Activated gamma-delta T cell treated with anti-CD3 and anti-CD28 coated beads, Interleukin-2, amount 50 U/mL, for 16 hours (primary cell): ENCODE measurements around the gene NR2F1-AS1.

Experiments
- DNase-seq: peaks from one replicate; pipeline ENCODE4 v3.0.0-alpha.2; 2020; ENCODE audit warnings: low read depth

Gene NR2F1-AS1

DNA sequence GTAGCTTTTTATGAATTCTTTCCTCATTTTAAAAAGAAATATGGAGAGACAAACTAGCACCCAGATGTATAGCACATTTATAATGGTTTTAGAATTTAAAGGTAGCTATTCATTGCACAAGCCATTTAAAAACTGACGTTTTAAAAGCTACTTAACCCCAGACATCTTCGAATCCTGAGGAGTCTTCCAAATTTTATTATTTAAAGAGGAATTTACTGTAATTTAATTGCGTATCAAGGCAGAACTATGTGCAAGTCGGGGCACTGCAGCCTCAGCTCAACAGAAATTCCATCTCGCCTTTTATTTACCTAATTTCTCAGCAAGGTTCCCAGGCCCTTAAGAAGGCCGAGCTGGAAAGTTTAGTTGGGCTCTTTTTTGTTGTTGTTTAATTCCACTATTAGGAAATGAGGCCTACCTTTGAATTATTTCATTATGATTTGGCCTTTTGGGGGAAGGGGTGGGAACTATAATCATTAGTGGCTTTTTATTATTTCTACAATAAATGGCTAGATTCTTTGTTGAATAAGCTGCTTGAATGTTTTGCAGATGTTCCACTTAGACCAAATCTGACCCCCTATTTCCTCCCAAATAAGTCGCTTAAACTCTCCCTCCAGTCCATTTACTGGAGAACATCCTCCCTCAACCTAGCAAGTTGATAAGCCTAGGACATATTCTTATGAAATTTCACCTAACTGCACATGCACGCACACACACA lies 22.2 kb upstream of the NR2F1-AS1 start:
- no peak for DNase-seq

DNA sequence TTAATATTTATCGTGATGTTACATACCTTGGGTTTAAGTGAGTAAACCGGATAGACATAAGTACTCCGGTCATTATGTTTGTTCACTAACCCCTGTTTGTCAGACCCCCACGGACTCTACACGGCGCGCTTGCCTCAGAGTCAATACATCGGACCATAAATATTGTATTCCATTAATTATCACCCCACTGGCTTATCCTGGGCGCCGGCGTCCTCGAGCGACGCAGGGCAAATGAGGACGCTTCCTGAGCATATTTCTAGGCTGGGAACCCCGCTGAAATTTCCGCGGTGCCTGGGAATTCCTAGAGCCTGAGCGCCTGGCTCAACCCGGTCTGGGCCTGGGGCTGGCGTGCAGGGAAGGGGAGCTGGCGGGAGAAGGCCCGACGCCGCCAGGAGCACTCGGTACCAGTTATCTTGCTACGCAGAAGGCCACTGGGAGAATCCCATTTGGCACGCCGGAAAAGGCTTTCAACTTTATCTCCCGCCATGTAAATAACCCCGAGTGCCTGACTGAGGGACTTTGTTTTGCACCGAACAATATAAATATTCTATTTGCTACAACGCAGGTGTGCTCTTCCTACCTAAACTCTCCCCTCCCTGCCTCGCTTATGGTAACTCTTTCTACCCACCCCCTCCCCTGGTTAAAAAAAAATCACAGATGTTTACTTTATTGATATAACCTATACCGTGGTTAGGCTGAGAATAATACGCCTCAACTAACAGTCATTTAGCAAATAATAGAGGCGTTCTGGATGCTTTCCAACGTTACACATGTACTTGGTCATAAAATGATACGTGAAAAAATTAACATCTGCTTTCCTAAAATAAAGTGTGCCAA lies 21.4 kb upstream of the NR2F1-AS1 start:
- no peak for DNase-seq

DNA sequence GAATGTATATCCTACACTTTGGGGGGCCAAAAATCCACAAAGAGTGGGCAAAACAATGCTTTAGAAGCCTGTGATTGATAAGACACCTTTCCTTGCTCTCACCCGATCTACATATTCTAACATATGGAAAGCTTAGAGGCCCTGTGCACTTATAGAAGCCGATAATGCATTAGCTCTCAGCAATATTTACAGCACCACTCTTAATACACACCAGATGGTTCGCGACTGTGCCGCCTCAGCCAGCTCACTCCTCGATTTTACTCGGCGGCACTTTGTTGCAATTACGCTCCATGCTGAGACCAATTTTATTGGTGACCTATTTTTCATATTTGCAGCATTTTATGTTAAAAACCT lies 20.8 kb upstream of the NR2F1-AS1 start:
- no peak for DNase-seq

DNA sequence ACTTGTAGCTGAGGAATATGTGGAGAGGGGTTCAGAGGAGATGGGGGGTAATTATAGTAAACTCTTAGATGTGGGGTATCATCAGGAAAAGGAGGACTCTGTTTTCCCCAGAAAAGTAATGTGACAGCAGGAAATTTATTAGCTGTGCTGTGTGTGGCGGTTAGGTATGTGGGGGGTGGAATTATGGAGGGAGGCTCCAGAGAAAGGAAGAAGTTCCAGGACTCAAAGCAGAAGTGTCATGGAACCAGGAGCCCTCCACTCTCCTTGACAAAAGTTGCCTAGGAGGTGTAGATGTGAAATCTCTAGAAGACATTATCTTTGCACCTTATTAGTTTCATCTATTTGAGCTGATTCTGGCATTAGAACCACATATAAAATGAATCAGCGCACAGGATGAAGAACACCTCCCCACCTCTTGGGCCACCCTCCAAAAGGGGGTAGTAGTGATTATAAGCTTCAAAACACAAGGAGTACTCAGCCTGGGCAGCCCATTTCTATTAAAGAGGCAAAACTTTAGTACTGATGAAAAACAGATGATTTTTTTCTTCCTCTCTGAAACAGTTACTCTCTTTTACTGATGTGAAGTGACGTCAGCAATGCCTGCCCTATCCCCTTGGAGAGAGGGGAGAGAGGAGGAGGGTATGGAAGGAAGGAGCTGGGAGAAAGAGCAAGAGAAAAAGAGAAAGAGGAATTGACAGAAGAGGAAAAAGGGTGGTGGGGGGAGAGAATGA lies 20.2 kb upstream of the NR2F1-AS1 start:
- no peak for DNase-seq

DNA sequence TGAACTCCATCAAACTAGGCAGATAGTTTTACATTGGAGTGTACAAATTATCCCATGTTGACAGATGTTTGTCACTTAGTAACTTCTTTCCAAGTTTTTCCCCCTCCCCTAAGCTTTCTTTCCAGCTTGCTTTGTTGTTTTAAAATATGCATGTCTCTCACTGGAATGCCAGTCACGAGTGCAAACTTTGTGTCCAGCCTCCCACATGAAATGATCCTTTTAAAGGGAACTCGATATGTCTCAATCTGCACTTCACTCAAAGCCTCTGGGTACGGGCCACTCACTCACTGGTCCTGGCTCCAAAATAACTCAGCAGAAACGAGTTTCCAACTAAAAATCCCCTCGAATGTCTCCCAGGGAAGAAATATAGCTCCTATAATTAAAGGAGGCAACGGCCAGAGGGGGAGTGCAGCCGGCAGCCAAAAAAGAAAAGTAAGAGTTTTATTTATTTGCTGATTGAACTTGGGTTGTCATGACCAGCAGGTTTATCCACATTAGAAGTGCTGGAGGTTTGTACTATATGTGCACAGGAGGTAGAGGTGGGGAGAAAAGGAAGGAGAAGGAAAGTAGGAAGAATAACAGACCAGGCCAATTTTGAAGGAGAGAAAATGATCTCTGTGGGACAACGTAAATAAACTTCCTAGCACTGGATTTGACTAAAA lies 19.5 kb upstream of the NR2F1-AS1 start:
- no peak for DNase-seq

DNA sequence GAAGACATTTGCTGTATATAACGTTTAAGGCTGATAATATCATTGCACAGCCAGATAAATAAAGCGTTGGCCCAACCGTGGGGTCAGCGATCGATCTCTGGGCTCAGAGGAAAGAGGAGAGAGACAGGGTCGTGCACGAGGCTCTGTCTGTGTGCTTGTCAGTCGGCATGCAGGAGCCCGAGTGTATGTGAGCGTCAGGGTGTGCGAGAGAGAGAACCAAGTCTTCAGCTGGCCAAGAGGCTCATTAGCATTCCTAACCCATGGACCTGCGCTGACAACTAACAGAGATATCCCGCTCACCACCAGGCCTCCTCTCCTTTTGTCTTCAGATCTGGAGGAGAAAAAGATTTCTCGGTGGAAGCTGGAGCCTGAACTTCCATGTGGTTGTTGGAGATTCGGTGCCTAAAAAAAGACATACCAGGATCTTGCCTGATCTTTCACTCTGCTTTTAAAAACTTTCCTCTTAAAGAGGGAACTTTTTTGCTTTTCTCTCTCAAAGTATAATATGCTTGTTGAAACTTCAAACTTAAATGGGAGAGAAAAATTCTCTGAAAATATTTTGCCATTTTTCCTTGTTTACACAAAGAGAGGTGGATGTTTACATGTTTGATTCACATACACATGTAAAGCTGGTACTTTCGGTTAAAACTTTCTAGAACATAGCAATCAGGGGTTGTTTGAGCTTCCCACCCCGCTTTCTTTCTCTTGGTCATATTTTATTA lies 18.5 kb upstream of the NR2F1-AS1 start:
- no peak for DNase-seq

DNA sequence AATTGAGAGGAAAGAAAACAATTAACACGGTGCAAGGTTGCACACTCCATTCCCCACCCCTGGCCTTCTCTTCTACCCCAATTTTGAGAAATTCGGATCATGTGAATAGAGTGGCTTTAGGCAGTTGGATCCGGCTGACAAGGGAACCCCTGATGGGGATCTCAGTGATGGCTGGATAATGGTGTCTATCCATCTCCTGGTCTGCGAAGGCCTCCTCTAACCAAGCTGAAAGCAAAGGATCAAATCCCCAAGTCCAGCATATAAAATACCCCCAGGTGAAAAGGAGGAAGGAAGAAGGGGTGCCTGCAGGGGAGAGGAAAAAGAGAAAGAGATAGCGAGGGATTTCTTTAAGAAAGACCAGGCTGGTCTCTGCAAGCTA lies 18.0 kb upstream of the NR2F1-AS1 start:
- DNase-seq, result no peak

DNA sequence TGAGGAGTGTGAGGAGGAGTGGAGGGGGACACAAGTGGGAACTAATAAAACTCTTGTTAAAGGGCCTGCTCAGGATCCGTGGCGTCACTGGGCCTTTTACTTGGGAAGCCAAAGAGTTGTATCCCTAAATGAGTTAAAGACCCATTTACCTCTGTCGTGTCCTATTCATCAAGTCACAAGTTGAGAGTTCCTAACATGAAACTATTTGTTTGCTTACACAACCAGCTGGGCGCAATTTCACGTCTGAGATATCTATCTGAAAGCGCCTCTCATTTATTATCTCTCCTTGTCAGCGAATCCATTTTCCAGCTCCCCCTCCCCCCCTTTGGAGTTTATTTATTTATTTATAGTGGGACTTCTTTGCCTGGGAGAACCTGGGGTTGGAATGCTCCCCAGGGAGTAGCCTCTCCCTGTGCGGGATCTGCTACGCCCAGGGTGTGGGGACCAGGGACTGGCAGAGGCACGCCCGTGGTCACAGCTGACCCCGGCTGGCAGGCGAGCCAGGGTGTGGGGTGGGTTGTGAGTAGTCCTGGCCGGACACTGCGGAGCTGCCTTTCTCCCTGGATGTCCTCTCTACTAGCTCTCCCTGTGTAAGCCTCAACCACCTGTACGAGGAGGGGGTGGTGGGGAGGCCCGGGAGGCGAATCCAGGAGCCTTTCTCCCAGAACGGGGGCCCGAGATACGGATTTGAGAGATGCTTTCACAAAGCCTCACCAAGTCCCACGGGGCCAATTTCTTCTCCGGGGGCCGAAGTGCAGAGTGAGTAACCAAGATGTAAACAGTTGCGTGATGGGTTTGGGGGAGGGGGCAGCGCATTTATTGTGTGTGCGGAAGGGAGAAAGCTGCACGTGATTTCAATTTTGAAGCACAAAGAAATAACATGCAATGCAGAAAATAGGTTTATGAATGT lies 17.3 kb upstream of the NR2F1-AS1 start:
- no peak for DNase-seq

DNA sequence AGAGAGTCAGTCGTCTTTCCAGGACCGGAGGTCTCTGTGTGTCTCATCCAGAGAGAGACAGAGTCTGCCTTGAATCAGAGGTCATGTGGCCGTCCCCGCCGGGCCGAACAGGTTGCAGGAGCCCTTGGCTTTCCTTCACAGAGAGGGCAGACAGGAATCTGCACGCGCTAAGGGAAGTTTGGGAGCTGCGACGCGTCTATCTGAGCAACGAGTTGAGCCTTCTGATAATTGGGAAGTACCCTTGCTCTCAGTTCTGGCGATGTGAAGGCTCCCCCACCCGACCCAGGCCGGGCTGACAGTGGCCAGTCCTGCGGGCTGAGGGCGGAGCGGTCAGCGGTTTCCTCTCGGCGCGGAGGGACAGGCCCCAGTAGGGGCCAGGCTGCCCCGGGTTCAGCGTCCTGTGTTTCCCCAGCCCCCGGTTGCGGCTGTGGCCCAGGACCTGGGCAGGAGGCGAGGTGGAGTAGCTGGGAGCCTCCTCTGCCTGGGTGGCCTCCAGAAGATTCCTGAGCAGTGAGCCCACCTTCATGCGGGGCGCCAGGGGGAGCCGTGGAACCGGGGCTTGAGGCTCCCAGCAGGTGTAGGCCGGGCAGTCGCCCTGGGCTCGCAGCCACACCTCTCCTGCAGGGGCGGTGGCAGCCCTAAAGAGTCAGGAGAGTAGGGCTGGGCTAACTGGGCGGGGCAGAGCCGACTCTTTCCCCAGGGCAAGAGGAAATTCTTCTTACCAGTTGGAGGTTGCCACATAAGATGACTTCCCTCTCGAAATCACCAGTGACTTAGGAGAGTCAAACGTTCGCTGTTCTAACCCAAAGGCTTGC lies 15.9 kb upstream of the NR2F1-AS1 start:
- DNase-seq, result no peak

DNA sequence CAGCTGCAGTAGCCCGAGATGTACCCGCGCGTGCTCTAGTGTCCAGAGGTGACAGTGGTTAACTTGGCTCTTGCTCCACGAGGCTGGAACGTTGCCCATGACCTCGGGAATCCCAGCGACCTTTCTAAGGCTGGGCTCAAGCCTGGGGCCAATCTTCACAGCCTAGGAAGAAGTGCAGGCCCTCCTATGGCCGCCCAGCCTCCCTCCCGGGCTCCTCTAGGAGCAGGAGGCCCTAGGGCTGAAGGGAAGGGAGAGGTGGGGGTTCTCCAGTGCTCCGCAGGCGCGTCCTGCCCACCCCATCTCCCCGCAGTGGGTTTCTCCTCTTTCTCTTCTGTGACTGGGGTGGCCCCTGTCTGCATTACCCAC lies 15.3 kb upstream of the NR2F1-AS1 start:
- DNase-seq, result no peak

DNA sequence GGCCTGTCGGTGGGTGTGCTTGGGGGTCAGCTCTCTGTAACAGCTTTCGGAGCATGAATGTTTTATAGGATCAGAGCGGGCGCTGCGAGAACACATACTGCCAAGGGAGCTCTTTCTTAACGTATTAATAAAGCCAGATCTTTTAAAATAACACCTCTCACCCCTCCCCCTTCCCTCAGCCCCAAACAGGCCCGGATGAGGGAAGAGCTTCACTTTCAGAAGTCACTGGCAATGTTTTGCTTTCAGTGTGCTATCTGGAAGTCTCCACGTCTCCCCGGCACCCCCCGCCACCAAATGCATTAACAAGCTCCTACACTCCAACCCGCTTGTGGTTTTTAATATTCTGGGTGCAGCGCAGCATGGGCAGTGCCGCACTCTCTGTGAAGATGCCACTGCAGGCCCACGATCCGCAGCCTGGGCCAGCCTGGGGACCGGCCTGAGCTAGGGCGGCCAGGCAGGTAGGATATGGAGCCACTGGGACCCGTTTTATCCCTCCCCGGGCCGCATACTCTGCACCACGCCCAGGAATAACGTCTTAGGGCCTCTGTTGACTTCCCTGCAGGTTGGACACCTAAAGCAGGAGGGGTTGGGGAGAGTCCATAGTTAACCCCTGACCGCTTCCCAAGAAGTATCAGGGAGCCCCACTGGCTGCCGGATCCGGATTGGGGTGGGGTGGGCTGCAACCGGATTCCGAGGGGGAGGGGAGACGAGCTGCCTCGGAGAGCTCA lies 14.6 kb upstream of the NR2F1-AS1 start:
- DNase-seq, result no peak

DNA sequence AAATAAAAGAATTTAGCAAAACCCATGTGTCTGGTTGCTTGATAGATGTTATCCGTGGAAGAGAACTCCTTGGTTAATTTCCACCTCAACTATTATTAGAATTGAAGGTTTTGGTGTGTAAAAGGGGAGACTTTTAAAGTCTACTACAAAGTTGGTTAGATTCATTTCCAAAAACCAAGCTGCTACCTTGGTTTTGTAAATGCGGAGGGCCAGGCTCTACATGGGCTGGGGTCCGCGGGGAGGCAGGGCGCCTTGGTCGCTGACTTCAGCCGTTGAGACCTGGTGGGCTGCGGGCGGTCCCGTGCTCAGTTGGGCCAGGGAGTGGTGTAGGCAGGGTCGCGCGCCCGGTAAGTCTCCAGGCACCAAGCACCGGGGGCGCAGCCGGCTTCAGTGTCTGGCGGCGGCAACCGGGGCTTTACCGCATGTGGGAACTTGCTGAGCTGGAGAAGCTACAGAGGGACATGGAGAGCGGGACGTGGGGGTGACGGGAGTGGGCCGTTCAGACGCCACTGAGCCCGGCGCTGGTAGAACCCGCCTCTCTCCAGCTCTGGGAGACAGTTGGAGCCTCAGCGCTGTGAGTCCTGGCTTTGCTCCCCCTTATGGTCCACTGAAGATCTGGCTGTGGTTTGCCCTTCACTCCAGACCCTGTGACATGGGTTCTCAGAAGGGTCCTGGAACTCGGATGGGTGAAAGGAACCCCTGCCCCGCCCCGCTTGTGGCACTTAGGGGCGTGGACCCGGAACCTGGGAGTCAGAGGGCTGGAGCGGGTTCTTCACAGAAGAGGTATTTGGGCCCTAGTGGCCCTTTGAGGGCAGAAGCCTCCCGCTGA lies 13.8 kb upstream of the NR2F1-AS1 start:
- no peak for DNase-seq

DNA sequence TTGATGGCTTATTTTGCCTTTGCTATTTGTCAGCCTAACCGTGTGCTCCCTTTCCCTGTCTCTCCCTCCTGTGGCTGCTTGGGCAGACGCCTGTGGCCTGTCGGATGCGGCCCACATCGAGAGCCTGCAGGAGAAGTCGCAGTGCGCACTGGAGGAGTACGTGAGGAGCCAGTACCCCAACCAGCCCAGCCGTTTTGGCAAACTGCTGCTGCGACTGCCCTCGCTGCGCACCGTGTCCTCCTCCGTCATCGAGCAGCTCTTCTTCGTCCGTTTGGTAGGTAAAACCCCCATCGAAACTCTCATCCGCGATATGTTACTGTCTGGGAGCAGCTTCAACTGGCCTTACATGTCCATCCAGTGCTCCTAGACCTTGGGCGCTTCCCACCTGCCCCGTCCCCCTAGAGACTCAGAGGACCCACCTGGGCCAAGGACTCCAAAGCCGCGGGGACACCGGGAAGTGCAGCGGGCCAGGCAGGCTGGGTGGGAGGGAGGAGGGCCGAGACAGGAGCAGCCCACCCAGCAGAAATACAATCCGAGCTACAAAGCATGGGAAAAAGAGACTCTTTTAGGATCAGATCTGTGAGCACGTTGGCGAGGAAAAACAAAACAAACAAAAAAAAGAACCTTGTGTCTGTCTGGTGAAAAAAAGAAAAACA lies 12.6 kb upstream of the NR2F1-AS1 start:
- no peak for DNase-seq

DNA sequence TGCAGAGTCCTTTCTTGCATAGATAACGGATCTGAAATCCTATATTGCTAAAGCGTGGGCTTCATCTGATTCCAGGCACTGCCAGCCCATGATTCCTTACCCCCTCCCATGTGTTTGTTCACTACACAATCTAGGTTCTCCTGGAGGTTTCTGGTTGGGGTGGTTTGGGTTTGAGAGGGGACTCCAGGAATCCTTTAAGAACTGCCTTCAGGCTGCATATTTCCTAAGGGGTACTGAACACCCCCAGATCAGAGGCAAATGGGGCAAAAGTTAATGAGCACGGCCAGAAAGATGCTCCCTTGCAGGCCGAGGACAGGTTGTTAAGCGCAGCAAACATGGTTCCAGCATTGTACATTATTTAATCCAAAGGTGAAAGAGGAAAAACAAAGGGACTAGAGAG lies 11.9 kb upstream of the NR2F1-AS1 start:
- DNase-seq, result no peak

DNA sequence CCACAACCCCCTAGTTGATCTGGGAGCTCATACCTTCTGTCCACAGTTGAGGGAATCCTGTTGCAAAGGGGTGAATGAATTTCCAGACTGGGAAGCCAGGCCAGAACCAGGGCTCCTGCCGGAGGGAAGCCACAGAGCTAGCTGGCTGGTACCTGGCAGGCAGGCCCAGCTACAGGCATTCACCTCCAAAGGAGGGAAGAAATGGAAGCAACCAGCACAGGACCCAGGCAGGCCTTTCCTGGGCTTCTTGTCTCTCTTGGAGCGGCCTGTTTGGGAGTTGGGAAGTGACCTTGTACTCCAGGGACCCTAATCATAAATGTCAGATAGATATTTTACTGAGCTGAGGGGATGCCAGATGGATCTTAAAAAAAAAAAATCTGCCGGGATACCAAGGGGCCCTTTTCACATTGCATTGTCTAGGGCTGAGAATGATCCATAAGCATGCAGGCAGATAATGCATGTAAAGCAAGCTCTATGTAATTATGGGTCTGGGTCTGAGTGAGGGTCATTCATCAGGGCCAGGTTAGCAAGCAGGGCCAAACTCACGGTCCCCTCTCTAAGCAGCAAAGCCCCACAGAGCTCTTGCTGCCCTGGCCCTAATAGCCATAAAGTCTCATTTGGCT lies 10.4 kb upstream of the NR2F1-AS1 start:
- no peak for DNase-seq

DNA sequence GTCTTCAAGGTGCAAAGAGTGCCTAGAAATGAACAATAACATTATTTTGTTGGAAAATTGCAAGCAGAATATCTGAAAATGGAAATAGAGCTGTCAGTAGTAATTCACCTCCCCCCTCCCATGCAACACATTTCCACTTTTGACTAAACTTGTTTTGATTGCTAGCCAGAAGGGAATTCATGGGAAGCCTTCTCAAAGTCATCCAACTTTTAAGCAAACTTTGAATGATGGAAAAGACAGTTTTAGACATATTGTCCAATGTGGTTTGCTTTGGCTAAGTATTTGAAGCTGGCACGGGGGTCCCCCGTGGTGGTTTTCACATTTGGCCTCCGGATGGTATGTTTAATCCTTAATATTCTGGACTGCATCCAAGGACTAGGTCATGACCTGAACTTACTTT lies 9.5 kb upstream of the NR2F1-AS1 start:
- no peak for DNase-seq

DNA sequence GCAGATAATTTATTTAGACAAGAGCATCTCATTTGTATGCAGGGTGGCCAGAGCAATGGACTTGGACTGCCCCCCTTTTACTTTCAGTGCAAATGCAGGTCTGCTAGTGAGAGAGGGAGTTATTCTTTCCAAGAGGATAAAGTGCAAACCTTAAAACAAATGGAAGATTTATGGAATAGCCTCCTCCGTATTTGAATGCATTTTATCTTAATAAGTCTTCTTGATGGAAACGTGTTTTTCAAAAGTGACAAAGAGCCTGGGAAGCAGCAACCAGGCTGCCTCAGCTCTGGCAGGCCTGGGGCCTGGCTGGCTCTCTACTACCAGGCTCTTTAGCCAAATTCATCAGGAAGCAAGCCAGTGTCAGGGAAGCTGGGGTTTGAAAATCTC lies 8.8 kb upstream of the NR2F1-AS1 start:
- no peak for DNase-seq
